ENCODE measurements around the gene ANGPTL1.

The ANGPTL1 gene, protein sequence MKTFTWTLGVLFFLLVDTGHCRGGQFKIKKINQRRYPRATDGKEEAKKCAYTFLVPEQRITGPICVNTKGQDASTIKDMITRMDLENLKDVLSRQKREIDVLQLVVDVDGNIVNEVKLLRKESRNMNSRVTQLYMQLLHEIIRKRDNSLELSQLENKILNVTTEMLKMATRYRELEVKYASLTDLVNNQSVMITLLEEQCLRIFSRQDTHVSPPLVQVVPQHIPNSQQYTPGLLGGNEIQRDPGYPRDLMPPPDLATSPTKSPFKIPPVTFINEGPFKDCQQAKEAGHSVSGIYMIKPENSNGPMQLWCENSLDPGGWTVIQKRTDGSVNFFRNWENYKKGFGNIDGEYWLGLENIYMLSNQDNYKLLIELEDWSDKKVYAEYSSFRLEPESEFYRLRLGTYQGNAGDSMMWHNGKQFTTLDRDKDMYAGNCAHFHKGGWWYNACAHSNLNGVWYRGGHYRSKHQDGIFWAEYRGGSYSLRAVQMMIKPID

DNA sequence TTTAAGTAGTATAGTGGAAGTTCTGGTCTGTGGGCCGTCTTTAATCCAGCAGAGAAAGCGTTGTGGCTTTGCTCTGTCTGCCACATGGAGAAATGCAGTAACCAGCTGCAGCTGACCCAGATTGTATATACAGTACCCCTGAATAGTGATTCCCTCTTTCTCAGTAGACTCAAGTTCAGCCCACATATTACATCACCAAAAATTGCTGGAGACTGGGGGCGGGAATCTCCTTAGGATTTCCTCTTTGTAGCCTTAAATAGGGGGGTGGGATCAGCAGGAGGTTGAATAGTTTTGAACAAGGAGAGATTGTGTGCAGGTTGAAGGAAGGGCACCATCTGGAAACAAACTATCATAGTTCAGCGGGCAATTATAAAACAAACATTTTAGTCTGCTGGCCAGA lies at the start of gene ANGPTL1:
Gene ANGPTL1 (minus strand): TSS at position 134 of the 400 bp plus-strand sequence. CDS start 5,301 bp downstream, outside the sequence.
- no peak for DNase-seq (ENCODE audit: low spot score)

- no peak for DNase-seq (ENCODE audit: low spot score)
Observed at GRCh38 chr1:178919581-178919980, 48.7 kb upstream of the ANGPTL1 start.

DNA sequence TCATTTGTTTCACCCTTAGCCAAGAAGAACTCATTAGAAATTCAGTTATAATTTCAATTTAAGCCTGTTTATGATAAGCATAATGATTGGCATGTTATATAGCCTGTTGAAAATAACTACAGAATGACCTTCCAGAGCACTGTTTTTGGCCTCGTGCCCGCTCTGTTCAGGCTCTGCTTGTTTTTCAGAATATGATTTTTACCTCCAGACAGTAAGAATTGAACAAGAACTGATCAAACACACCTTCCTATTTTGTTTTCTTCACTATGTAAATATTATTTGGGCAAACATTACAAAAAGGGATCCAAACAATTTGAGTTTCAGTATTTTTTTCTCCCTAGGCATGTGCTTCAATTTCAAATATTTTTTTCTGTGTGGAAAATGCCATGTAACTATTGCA lies 48.1 kb upstream of the ANGPTL1 start:
- DNase-seq (ENCODE audit: low spot score), result no peak

DNA sequence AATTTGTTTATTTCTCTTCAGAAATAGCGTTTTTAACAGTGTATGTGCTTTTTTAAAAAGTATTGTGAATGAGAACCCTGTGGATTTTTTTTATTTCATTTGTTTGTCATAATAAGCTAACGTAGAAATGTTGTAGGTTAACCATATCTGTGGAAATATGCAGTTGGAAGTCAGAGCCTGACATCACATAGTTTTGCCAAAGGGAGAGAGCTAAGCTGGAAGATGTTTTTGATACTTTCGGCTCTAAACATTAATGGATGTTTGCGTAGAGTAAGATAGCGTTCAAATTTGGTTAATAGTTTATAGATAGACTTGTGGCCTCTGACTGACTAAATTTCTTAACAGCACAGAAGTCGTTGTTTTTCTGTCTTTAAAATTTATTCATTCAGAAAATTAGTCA lies 47.4 kb upstream of the ANGPTL1 start:
- no peak for DNase-seq (ENCODE audit: low spot score)

DNA sequence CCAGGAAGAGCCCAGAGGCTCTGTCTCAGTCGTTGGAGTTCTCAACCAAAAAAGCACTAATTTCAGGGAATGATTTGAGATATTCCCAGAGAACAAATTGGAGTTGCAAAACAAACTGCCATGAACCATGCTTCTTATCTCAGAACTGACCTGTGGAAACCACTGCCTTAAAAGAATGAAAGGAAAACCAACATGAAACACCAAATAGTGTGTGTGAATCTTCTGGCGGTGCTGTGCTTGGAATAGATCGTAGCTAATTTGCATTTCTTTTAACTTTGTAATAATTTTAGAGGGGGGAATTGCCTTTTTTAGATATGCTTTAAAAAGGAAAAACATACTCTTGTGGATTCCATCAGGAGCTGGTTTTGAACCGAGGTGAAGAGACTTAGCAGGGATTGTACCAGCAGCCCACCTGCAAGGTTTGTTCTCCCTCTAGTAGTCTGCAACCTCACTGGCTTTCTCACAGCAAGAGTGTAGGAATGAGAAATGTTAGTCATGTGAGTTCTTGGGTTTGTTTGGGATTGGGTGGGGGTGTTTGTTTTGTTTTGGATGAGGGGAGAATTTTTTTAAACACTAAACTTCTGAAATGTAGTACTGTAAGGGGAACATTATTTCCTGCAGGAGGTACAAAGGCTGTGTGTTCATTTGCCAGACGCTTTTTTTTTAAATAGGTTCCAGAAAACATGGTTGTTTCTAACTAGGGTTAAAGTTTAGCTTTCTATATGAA lies 45.7 kb upstream of the ANGPTL1 start:
- DNase-seq (ENCODE audit: low spot score), result no peak

DNA sequence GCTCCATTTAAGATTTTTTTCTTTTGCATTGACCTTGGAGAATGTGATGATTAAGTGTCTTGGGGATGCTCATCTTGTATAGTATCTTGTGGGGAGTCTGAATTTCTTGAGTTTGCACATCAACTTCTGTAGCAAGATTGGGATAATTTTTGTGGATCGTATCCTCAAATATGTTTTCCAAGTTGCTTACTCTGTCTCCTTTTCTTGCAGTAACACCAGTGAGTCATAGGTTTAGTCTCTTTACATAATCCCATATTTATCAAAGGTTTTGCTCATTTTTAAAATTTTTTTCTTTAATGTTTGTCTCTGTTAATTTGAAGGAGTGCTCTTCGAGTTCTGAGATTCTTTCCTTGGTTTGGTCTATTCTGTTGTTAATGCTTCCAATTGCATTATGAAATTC lies 41.7 kb upstream of the ANGPTL1 start:
- no peak for DNase-seq (ENCODE audit: low spot score)

GRCh38 chr1:178910023-178910422 lies 39.1 kb upstream of the ANGPTL1 start:
- no peak for DNase-seq (ENCODE audit: low spot score)

- no peak for DNase-seq (ENCODE audit: low spot score)
Observed at GRCh38 chr1:178908358-178908757, 37.5 kb upstream of the ANGPTL1 start.

DNA sequence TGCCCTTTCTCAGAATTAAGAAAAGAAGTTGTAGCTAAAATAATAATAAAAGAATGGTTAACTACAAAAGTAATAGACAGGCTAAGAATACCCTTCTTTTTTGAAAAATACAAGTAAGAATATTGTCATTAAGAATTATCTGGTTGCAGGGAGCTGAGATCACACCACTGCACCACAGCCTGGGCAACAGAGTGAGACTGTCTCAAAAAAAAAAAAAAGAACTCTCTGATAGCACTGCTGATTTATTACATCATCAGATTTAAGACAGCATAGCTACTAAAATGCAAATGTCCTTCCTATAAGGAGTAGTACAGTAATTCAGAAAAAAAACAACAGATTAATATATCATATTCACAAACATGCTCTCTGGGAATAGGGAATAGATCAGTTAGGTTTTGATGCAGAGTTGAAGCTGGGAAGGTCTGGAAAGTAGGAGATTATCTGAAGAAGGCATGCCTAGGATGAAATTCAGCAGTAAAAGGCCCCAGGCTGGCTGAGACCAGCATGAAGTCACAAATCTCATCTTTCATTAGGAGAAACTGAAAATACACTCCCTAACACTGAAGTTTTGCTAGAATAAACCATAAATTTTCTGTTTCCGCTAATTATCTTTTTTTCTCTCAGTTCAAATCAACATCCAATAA lies 30.7 kb upstream of the ANGPTL1 start:
- no peak for DNase-seq (ENCODE audit: low spot score)

- DNase-seq (ENCODE audit: low spot score), result no peak
Observed at GRCh38 chr1:178899402-178899801, 28.5 kb upstream of the ANGPTL1 start.

DNA sequence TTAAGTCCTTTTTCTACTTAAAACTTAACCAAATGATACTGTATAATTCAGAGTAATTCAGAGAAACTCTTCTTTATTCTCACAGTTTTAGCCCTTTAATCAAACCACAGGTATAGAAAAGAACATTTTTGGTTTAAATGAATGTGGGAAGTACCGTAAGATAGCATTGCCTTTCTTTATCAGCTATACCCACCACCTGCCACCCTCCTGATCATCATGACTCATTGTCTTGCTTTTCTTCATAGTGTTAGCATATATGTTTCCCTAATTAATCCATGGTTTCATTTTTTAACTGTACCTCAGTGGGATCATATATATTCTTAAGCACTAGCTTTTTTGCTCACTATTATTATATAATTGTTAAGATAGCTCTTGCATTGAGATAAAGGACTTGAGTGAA lies 27.5 kb upstream of the ANGPTL1 start:
- no peak for DNase-seq (ENCODE audit: low spot score)

DNA sequence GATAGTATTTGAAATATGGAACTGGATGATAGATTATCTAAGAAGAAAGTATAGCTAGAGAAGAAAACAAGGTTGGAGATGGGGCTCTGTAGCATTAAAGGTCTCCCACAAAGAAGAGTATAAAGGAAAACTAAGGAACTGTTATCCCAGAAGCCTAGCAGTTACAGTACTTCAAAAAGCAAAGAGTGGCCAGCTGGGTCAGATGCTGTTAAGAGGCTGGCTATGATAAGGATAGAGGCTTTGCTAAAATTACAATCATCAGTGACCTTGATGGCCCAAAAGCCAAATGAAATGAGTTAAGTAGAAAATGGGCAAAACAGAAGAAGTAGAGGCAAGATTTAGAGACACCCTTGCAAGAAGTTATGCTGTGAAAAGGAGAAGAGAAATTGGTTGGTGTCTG lies 25.1 kb upstream of the ANGPTL1 start:
- no peak for DNase-seq (ENCODE audit: low spot score)

DNA sequence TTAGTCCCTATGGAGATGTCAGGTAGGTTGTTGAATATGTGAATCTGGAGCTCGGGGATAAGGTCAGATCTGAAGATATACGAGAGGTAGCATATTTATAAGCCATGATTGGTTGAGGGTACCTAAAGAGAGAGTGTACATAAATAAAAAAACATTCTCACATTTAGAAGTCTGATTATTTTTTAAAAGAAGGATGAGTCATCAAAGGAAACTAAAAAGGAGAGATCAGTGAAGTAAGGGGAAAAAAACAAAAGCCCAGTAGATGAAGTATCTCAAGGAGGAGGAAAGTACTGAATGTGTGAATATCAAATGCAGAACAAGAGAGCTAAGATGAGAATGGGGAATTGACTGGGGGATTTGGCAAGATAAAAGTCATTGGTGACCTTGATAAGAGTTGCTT lies 15.7 kb upstream of the ANGPTL1 start:
- DNase-seq (ENCODE audit: low spot score), result no peak

- no peak for DNase-seq (ENCODE audit: low spot score)
Observed at GRCh38 chr1:178885869-178886268, 15.0 kb upstream of the ANGPTL1 start.

DNA sequence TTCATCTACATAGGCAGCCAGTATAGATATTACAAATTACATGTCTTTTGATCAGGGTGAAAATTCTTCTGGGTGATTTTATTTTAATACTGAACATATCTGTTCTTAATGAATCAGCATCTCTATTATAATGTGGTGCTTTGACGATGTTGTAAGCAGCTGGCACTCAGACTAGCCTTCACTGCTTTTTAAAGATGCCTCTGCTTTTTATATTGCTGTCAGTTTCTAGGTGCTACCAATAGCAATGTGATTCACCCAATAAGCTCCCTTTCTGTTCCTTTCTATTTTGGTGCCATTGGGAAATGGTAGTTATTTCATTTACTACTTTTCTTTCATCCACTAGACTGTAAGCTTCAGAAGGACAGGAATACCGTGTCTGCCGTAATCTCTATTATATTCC lies 11.1 kb upstream of the ANGPTL1 start:
- DNase-seq (ENCODE audit: low spot score), result no peak

DNA sequence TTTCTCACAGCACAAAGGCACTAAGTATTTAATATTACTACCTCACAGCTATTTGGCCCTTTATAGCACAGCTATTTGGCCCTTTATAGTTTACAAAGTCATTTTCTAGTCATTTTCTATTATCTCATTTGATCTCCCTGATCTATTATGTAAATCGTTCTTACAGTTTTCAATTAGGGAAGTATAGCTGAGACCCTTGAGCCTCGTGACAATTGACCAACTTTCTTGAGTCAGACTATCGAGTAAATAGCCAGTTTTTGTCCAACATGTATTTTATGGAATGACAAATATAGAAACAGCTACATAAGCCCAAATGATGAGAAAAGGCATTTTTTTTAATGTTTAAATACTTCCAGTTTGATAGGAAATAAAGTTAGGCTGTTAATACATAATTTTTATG lies 7.0 kb upstream of the ANGPTL1 start:
- no peak for DNase-seq (ENCODE audit: low spot score)

DNA sequence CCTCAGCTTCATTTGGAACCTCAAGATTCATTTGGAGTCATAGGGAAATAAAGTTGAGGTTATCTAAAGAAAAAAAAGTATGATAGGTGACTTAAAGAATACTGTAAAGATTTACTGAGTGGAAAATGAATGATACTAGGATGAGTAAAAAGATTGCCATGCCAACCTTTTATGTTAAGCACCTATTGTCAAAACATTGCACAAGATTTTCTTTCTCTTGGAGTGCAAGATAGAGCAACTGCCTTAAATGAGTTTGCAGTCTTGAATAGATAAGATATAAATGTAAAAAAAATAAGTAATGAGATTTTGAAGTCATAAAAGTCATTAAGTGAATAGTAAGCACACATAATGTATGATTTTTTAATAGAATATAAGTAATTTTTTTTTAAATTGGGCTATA lies 5.1 kb upstream of the ANGPTL1 start:
- DNase-seq (ENCODE audit: low spot score), result no peak

- no peak for DNase-seq (ENCODE audit: low spot score)
Observed at GRCh38 chr1:178874966-178875365, 4.1 kb upstream of the ANGPTL1 start.

GRCh38 chr1:178871551-178872320 lies 859 bp upstream of the ANGPTL1 start:
- no peak for DNase-seq (ENCODE audit: low spot score)

GRCh38 chr1:178870221-178870620 lies 656 bp downstream of the ANGPTL1 start:
- no peak for DNase-seq (ENCODE audit: low spot score)

DNA sequence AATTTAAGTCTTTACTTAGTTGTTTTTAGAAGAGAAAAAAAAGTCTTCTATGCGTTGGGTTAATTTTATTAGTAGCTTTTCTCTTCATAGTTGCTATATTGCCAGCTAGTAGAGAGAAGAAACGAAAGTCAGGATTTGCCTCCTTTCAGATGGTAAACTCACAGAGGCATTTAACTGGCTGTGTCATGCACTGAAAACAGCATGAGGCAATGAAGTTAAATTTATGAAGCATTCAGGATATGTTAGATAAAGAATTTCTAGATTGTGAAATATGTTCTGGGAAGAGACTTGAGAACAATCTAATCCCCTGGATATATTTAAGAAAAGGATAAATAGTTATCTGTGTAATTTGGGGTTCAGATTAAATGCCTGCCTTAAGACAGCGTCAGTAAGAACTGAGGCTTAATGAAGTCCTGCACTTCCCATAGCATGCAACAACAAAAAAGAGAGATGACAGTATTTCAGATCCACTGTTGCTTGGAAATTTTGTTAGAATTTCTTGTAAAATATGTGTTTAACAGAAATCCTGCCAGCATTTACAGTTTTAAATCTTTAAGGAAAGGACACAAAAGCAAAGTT lies 1.7 kb downstream of the ANGPTL1 start:
- no peak for DNase-seq (ENCODE audit: low spot score)

DNA sequence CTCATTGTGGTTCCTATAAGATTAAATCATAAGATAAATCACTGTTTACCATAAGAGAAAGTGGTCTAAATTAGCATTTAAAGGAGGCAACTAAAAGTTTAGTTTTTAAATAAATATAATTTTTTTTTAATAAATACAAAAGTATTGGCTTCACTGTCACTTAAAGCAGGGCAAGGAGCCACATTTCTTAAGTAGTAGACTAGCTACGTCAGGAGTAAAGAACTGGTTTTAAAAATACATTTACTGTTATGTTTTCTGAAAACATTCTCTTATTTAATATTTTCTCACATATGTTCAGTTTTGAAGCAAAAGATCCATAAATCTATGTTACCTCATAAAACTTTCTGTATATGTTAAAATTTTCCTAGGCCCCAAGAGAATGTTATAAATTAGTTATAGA lies 2.2 kb downstream of the ANGPTL1 start:
- DNase-seq (ENCODE audit: low spot score), result no peak
